Activated CD4-positive, alpha-beta T cell treated with anti-CD3 and anti-CD28 coated beads for 48 hours (primary cell): ENCODE measurements around the gene GJB4.

Source experiments
- DNase-seq: peaks from one replicate; pipeline ENCODE4 v3.0.0-alpha.2; 2020

The GJB4 gene

GRCh38 chr1:34779962-34780361, 20.4 kb downstream of the GJB4 start:
- DNase-seq, result no peak

- DNase-seq, result no peak
These were observed 21.0 kb downstream of the GJB4 start for GRCh38 chr1:34780528-34780927.

DNA sequence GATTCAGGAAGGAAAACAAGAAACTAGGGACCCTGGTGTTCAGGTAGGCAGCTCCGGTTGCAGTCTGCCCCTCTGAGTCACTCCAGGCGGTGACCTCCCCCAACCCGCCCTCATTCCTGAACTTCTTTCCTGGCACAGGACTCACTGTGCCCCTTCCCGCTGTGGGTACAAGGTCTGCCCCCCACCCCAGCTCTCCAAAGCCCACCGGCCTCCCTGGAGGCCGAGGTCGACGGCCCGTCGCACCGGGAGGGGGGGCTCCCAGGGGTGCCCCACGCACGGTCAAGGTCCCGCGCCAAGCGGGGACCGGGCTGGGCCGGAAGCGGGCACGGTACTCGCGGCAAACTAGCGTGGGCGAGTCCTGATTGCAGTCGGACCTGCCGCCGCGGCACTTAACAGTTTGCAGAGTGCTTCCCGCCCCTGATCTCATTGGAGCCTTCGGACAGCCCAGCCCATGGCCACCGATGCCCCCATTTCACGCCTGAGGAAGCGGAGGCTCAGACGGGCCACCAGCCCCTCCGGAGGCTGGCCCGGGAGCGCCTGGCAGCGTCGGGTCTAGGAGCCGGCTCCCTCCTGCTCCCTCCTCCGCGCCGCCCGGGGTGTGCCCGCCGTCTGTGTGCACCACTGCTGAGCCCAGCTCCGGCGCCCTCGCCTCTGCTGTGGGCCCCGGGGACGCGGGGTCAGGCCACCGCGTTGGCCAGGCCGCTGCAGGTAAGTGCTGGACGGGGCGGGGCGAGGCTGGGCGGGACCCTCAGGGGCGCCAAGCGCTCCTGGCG, 21.7 kb downstream of the GJB4 start, which contains the start of gene GJB3:
Gene GJB3 (plus strand): TSS at position 144 of the 773 bp plus-strand sequence. CDS start 3,549 bp downstream, outside the sequence.
- peak; percentile 18 for DNase-seq

DNA sequence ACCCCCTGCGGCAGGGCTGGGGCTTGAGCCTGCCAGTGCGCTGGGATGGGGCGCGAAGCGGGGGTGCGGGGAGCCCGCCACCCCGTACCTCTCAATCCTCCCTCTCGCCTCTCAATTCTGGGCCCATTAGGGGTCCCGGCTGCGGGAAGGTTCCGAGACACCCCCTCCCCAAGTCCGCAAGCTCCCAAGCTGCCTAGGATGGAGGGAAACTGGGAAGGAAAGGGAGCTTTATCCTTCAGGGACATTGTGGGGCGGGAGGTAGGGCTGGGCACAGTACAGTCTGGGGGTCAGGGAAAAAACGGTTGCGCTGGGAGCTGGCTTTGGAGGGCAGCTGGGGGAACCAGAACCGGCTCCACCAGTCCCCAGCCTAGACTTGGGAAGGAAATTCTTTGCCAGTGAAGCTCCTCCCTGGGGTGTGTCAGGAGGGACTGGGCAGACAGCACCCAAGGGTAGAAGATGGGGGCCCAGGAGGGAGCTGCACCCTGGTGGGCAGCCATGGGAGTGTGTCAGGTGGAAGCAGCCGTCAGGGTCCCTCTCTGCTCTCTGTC, 22.4 kb downstream of the GJB4 start:
- no peak for DNase-seq

GRCh38 chr1:34784751-34785221, 25.2 kb downstream of the GJB4 start:
- no peak for DNase-seq

- DNase-seq, result no peak
These were observed 25.8 kb downstream of the GJB4 start for GRCh38 chr1:34785231-34785874.

GRCh38 chr1:34785875-34786470, 26.4 kb downstream of the GJB4 start:
- no peak for DNase-seq

- peak; percentile 77 for DNase-seq
These were observed 27.2 kb downstream of the GJB4 start for GRCh38 chr1:34786521-34787325.

GRCh38 chr1:34787461-34788420, 28.2 kb downstream of the GJB4 start:
- DNase-seq, result peak; percentile 21

DNA sequence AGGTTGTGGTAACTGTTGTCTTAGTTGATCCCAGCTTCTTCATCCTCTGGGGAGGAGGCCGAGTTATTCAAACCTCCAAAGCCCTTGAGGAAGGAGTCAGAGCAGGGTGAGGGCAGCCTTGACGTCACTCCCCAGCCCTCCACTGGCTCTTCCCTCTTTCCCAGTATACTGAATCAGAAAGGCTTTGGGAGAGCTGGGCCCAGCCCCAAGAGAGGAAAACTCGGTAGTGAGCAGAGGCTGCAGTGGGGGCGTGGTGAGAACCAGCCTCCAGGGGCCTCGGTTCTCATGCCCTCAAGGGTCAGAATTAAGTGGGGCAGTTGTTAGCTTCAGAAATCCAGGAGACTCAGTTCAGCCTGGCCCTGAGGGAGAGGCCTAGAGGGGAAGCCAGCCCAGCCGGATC, 31.4 kb downstream of the GJB4 start:
- no peak for DNase-seq

DNA sequence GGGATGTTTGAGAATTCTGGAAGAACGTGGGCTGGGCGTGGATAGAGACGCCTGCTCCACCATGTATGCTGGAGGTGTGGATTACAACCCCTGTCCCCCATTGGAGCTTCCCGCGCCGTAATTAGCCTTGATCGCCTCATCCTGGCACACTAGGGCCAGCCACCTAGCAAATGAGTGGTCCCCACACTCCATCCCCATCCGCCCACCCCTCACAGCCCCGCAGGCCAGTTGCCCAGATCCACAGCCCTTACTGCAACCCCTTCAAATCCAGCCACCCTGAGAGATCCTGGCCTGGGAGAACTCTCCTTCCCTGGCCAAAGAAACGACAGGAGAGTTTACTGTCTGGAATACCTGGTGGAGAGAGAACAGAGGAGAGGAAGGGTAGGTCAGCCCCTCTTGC, 32.9 kb downstream of the GJB4 start:
- no peak for DNase-seq

- no peak for DNase-seq
These were observed 33.6 kb downstream of the GJB4 start, which contains the start of gene GJA4 for GRCh38 chr1:34792868-34793727. TSS of gene GJA4 (plus strand) at chr1:34792999. CDS start at chr1:34794214, 1,215 bp downstream.

DNA sequence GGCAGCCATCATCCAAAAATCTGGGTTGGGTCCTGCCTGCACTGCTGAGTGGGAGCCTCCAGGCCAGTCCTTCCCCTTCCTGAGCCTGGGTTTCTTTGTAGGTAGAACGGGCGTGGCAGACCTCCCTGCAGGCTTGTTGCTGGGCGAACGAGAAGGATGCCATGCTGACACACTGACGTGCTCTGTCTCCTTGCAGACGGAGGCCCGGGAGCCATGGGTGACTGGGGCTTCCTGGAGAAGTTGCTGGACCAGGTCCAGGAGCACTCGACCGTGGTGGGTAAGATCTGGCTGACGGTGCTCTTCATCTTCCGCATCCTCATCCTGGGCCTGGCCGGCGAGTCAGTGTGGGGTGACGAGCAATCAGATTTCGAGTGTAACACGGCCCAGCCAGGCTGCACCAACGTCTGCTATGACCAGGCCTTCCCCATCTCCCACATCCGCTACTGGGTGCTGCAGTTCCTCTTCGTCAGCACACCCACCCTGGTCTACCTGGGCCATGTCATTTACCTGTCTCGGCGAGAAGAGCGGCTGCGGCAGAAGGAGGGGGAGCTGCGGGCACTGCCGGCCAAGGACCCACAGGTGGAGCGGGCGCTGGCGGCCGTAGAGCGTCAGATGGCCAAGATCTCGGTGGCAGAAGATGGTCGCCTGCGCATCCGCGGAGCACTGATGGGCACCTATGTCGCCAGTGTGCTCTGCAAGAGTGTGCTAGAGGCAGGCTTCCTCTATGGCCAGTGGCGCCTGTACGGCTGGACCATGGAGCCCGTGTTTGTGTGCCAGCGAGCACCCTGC, 34.7 kb downstream of the GJB4 start:
- DNase-seq, result no peak

DNA sequence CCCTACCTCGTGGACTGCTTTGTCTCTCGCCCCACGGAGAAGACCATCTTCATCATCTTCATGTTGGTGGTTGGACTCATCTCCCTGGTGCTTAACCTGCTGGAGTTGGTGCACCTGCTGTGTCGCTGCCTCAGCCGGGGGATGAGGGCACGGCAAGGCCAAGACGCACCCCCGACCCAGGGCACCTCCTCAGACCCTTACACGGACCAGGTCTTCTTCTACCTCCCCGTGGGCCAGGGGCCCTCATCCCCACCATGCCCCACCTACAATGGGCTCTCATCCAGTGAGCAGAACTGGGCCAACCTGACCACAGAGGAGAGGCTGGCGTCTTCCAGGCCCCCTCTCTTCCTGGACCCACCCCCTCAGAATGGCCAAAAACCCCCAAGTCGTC, 35.2 kb downstream of the GJB4 start:
- no peak for DNase-seq

DNA sequence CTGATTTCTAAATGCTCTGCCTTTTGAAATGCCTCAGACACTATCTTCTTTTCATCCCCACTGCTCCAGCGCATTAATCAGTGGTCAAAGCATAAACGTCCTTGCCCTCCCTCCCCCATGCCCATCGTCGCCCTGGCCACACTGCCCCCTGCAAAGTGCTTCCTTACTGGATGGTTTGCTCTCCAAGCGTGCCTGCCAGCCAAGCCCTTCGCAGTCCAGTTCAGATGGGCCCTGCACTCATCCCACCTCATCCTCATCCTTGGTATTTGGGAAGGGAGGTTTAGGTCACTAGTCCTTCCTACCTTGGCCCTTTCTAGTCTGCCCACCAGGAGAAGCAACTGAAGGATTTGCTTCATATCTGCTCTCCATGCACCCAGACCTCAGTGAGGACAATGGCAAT, 36.4 kb downstream of the GJB4 start:
- DNase-seq, result no peak

- no peak for DNase-seq
These were observed 37.5 kb downstream of the GJB4 start for GRCh38 chr1:34796990-34797389.

DNA sequence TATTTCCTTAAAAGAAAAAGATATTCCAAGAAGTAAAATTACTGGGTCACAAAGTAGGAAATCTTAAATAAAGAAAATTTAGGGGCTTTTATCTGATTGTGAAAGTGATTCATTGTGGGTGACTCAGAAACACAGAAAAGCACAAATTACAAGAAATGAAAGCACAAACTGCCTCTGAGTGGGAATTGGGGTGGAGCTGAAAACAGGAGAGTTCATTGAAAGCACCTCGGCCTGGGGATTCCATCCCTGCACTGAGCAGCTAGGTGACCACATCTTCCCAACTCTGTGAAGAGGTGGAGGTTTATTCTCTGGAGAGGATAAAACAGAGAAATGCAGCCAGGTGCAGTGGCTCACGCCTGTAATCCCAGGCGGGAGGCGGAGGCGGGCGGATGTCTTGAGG, 40.7 kb downstream of the GJB4 start:
- DNase-seq, result peak; percentile 40

DNA sequence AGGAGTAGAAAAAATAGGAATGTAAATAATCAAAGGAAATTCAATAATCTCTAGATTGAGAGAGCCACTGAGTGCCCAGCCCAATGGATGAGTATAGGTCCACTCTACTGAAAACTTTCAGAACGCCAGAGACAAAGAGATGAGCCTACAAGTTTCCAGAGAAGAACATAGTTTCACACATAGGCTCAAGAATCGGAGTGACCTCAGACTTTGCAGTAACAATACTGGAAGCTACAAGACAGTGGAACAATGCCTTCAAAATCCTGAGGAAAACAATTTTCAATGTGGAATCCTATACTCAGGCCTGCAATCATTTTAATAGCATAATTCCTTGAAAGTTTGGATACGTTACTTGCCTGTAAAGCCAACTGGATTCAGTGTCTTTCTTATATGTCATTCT, 44.2 kb downstream of the GJB4 start:
- no peak for DNase-seq

DNA sequence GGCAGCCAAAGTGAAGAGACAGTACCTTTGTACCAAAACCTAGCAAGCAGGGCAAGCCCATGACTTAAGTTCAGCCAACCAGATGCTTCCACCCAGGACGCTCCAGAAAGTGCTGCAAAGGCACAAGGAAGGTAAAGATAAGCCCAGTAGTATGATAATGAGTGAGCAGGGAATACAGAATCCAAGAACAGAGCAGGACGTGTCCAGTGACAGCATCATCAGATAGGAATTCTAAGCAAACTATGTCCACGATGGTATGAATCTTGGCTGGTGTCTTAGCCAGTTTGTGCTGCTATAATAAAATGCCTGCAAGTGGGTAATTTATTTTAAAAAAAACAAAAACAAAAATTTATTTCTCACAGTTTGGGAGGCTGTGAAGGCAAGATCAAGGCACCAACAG, 46.9 kb downstream of the GJB4 start:
- DNase-seq, result no peak
